HepG2 (cell line): Measurements from ENCODE around the gene ENTREP3.

ENCODE experiments used
- ATF2 ChIP-seq: sonication (generic); formaldehyde crosslinking; IDR thresholded peaks from 2 replicates; pipeline ENCODE4 v1.4.0; 2020; ENCODE audit warnings: missing genetic modification reagents
- DNMT3B ChIP-seq: conservative IDR thresholded peaks from 2 replicates; pipeline ENCODE4 v1.6.1; 2016; ENCODE audit warnings: missing biosample characterization, control low read depth
- EZH2 ChIP-seq: conservative IDR thresholded peaks from 2 replicates; pipeline ENCODE4 v1.6.1; 2012; ENCODE audit warnings: mild to moderate bottlenecking, low read depth, low read length, moderate library complexity
- KLF9 ChIP-seq: IDR thresholded peaks from 2 replicates; pipeline ENCODE4 v1.6.1; 2016; ENCODE audit warnings: low read depth
- POLR2A ChIP-seq, 2 experiments: IDR thresholded peaks; 2 replicates each; pipeline ENCODE4 v1.6.1; 2011; ENCODE audit warnings: low read depth in 2 of 2, low read length in 2 of 2, mild to moderate bottlenecking in 1 of 2, moderate library complexity in 1 of 2; ENCODE audit not compliant: insufficient read depth in 1 of 2
- REST ChIP-seq, 2 experiments: IDR thresholded peaks; 2 replicates each; pipeline ENCODE4 v1.6.1; 2011 to 2012; ENCODE audit warnings: low read length in 2 of 2, borderline replicate concordance in 1 of 2, low read depth in 1 of 2, mild to moderate bottlenecking in 1 of 2, moderate library complexity in 1 of 2
- SMAD3 ChIP-seq: sonication (generic); formaldehyde crosslinking; IDR thresholded peaks from 2 replicates; pipeline ENCODE4 v1.4.0; 2020; ENCODE audit warnings: missing genetic modification reagents
- SNAI1 ChIP-seq: sonication (generic); formaldehyde crosslinking; IDR thresholded peaks from 2 replicates; pipeline ENCODE4 v1.5.0; 2020; ENCODE audit warnings: mild to moderate bottlenecking, missing genetic modification reagents, borderline replicate concordance
- TOPORS ChIP-seq: sonication (generic); formaldehyde crosslinking; IDR thresholded peaks from 2 replicates; pipeline ENCODE4 v1.8.0; 2023; ENCODE audit warnings: mild to moderate bottlenecking, missing genetic modification reagents
- ZHX1 ChIP-seq: sonication (generic); formaldehyde crosslinking; IDR thresholded peaks from 2 replicates; pipeline ENCODE4 v1.8.1; 2022; ENCODE audit warnings: low read depth, mild to moderate bottlenecking, missing genetic modification reagents
- ZNF263 ChIP-seq: sonication (generic); formaldehyde crosslinking; IDR thresholded peaks from 2 replicates; pipeline ENCODE4 v1.4.0; 2020; ENCODE audit warnings: missing genetic modification reagents
- ZNF296 ChIP-seq: sonication (generic); formaldehyde crosslinking; conservative IDR thresholded peaks from 2 replicates; pipeline ENCODE4 v1.5.0; 2020; ENCODE audit warnings: mild to moderate bottlenecking, missing genetic modification reagents
- ZNF550 ChIP-seq: sonication (generic); formaldehyde crosslinking; IDR thresholded peaks from 2 replicates; pipeline ENCODE4 v1.4.0; 2020; ENCODE audit warnings: mild to moderate bottlenecking, missing genetic modification reagents, borderline replicate concordance
- ZNF737 ChIP-seq: sonication (generic); formaldehyde crosslinking; IDR thresholded peaks from 2 replicates; pipeline ENCODE4 v1.5.0; 2020; ENCODE audit warnings: missing genetic modification reagents, mild to moderate bottlenecking, borderline replicate concordance

- TF ChIP-seq ZNF550 (no peak), POLR2A (IDR thresholded peaks at IDR 0.05; ENCODE audit: insufficient read depth in 1 of 2, low read depth in 2 of 2, low read length in 2 of 2) (no peak), TOPORS (no peak), DNMT3B (CRISPR knock-in tag) (no peak), ZHX1 (CRISPR knock-in tag) (no peak), ZNF263 (no peak), ZNF737 (no peak), EZH2 (no peak), SMAD3 (no peak), SNAI1 (CRISPR knock-in tag) (no peak), ZNF296 (CRISPR knock-in tag) (no peak), ATF2 (CRISPR knock-in tag) (no peak), REST (IDR thresholded peaks at IDR 0.05; ENCODE audit: borderline replicate concordance in 1 of 2, low read depth in 1 of 2, low read length in 2 of 2) (no peak), KLF9 (CRISPR knock-in tag) (no peak)
These were observed 49.2 kb downstream of the ENTREP3 start for GRCh38 chr1:155205969-155206593.
